HG02763 (cell line): ENCODE data around the gene ME1.
"Not testable (repeated sequence)": the region's sequence is repeated elsewhere in the genome, so short reads cannot be mapped to it uniquely, and the experiment has no call there.

Source experiments
- ATAC-seq: cut with Tn5 transposase; IDR thresholded peaks from one replicate; pipeline ENCODE4 v1.9.1; 2021; ENCODE audit warnings: mild to moderate bottlenecking, moderate library complexity; ENCODE audit not compliant: unreplicated experiment

Gene ME1

GRCh38 chr6:83362349-83362748 lies 68.5 kb downstream of the ME1 start:
- not testable (repeated sequence) for ATAC-seq

GRCh38 chr6:83359638-83360037 lies 71.2 kb downstream of the ME1 start:
- no peak for ATAC-seq

- ATAC-seq = no peak
Observed at GRCh38 chr6:83354747-83355146, 76.1 kb downstream of the ME1 start.

- ATAC-seq = no peak
Observed at GRCh38 chr6:83352424-83353061, 78.3 kb downstream of the ME1 start.

- ATAC-seq = no peak
Observed at GRCh38 chr6:83343121-83343520, 87.7 kb downstream of the ME1 start.

- no peak for ATAC-seq
Observed at GRCh38 chr6:83341765-83342164, 89.1 kb downstream of the ME1 start.

GRCh38 chr6:83333916-83334315 lies 96.9 kb downstream of the ME1 start:
- ATAC-seq = not testable (repeated sequence)

GRCh38 chr6:83333500-83333899 lies 97.4 kb downstream of the ME1 start:
- no peak for ATAC-seq

- ATAC-seq = no peak
Observed at GRCh38 chr6:83314693-83315092, 116.2 kb downstream of the ME1 start.

- ATAC-seq = no peak
Observed at GRCh38 chr6:83313882-83314281, 117.0 kb downstream of the ME1 start.

GRCh38 chr6:83311231-83311630 lies 119.6 kb downstream of the ME1 start:
- ATAC-seq = no peak

GRCh38 chr6:83310046-83310445 lies 120.8 kb downstream of the ME1 start:
- no peak for ATAC-seq

- ATAC-seq = no peak
Observed at GRCh38 chr6:83309344-83309743, 121.5 kb downstream of the ME1 start.

GRCh38 chr6:83308833-83309232 lies 122.0 kb downstream of the ME1 start:
- ATAC-seq = no peak

GRCh38 chr6:83307849-83308248 lies 123.0 kb downstream of the ME1 start:
- no peak for ATAC-seq

- ATAC-seq = no peak
Observed at GRCh38 chr6:83303426-83303825, 127.4 kb downstream of the ME1 start.

- no peak for ATAC-seq
Observed at GRCh38 chr6:83294676-83295075, 136.2 kb downstream of the ME1 start.

- ATAC-seq = no peak
Observed at GRCh38 chr6:83292900-83293843, 137.7 kb downstream of the ME1 start.

- ATAC-seq = not testable (repeated sequence)
Observed at GRCh38 chr6:83287298-83287697, 143.6 kb downstream of the ME1 start.

GRCh38 chr6:83285917-83286316 lies 144.9 kb downstream of the ME1 start:
- ATAC-seq = no peak

GRCh38 chr6:83273596-83273995 lies 157.3 kb downstream of the ME1 start:
- ATAC-seq = no peak
